GM18858 (cell line): Measurements from ENCODE around the gene BCL7A.

Source experiments
- ATAC-seq: cut with Tn5 transposase; IDR thresholded peaks from one replicate; pipeline ENCODE4 v1.9.1; 2021; ENCODE audit not compliant: unreplicated experiment

Gene BCL7A

GRCh38 chr12:121996945-121997612 is 24.6 kb upstream of the BCL7A start:
- no peak for ATAC-seq

- no peak for ATAC-seq
Observed at GRCh38 chr12:122001466-122002209, 20.0 kb upstream of the BCL7A start.

- no peak for ATAC-seq
Observed at GRCh38 chr12:122003651-122004611, 17.8 kb upstream of the BCL7A start.

- ATAC-seq: no peak
Observed at GRCh38 chr12:122004633-122005071, 17.0 kb upstream of the BCL7A start.

GRCh38 chr12:122005252-122005776 is 16.4 kb upstream of the BCL7A start:
- ATAC-seq: no peak

- ATAC-seq: no peak
Observed at GRCh38 chr12:122006186-122006926, 15.3 kb upstream of the BCL7A start.

- no peak for ATAC-seq
Observed at GRCh38 chr12:122009741-122010140, 11.9 kb upstream of the BCL7A start.

GRCh38 chr12:122012184-122012583 is 9.5 kb upstream of the BCL7A start:
- no peak for ATAC-seq

- no peak for ATAC-seq
Observed at GRCh38 chr12:122013136-122013535, 8.5 kb upstream of the BCL7A start.

- ATAC-seq: no peak
Observed at GRCh38 chr12:122013791-122014590, 7.7 kb upstream of the BCL7A start.

- ATAC-seq: no peak
Observed at GRCh38 chr12:122014781-122015180, 6.9 kb upstream of the BCL7A start.

- no peak for ATAC-seq
Observed at GRCh38 chr12:122018457-122018856, 3.2 kb upstream of the BCL7A start.

- ATAC-seq: no peak
Observed at GRCh38 chr12:122018937-122019336, 2.7 kb upstream of the BCL7A start.

- no peak for ATAC-seq
Observed at GRCh38 chr12:122020795-122021192, 890 bp upstream of the BCL7A start.

GRCh38 chr12:122021193-122021821 is 377 bp upstream of the BCL7A start:
- ATAC-seq: no peak

- ATAC-seq: no peak
Observed at GRCh38 chr12:122022393-122023338, 982 bp downstream of the BCL7A start.

GRCh38 chr12:122023339-122024131 is 1.9 kb downstream of the BCL7A start:
- ATAC-seq: no peak
